HG02588 (cell line): ENCODE measurements around the gene DNAH10.

Source experiments
- ATAC-seq: cut with Tn5 transposase; IDR thresholded peaks from one replicate; pipeline ENCODE4 v1.9.1; 2021; ENCODE audit warnings: mild to moderate bottlenecking, moderate library complexity; ENCODE audit not compliant: unreplicated experiment

DNAH10 gene

GRCh38 chr12:123840765-123841425 lies 78.8 kb downstream of the DNAH10 start:
- ATAC-seq: no peak

GRCh38 chr12:123843912-123844748 lies 82.0 kb downstream of the DNAH10 start:
- ATAC-seq: no peak

- no peak for ATAC-seq
Observed at GRCh38 chr12:123845881-123846280, 83.8 kb downstream of the DNAH10 start.

GRCh38 chr12:123846340-123846739 lies 84.2 kb downstream of the DNAH10 start:
- ATAC-seq: no peak

- ATAC-seq: no peak
Observed at GRCh38 chr12:123847019-123847418, 84.9 kb downstream of the DNAH10 start.

- ATAC-seq: no peak
Observed at GRCh38 chr12:123847876-123848275, 85.8 kb downstream of the DNAH10 start.

- no peak for ATAC-seq
Observed at GRCh38 chr12:123849517-123849916, 87.4 kb downstream of the DNAH10 start.

GRCh38 chr12:123850246-123851134 lies 88.4 kb downstream of the DNAH10 start:
- no peak for ATAC-seq

GRCh38 chr12:123853396-123854070 lies 91.4 kb downstream of the DNAH10 start:
- no peak for ATAC-seq

- no peak for ATAC-seq
Observed at GRCh38 chr12:123854232-123854631, 92.1 kb downstream of the DNAH10 start.

GRCh38 chr12:123854918-123855317 lies 92.8 kb downstream of the DNAH10 start:
- ATAC-seq: no peak

- ATAC-seq: no peak
Observed at GRCh38 chr12:123856681-123857080, 94.6 kb downstream of the DNAH10 start.

- no peak for ATAC-seq
Observed at GRCh38 chr12:123858176-123858575, 96.1 kb downstream of the DNAH10 start.

GRCh38 chr12:123859035-123859434 lies 96.9 kb downstream of the DNAH10 start:
- ATAC-seq: no peak

- no peak for ATAC-seq
Observed at GRCh38 chr12:123860377-123860776, 98.3 kb downstream of the DNAH10 start.

- no peak for ATAC-seq
Observed at GRCh38 chr12:123861392-123861791, 99.3 kb downstream of the DNAH10 start.

- no peak for ATAC-seq
Observed at GRCh38 chr12:123867141-123867540, 105.0 kb downstream of the DNAH10 start.

- ATAC-seq: no peak
Observed at GRCh38 chr12:123868791-123869190, 106.7 kb downstream of the DNAH10 start.

- ATAC-seq: no peak
Observed at GRCh38 chr12:123873793-123874192, 111.7 kb downstream of the DNAH10 start.

- ATAC-seq: no peak
Observed at GRCh38 chr12:123877968-123878367, 115.9 kb downstream of the DNAH10 start.

- no peak for ATAC-seq
Observed at GRCh38 chr12:123879101-123879500, 117.0 kb downstream of the DNAH10 start.
